ENCODE data around the gene GHR.

DNA sequence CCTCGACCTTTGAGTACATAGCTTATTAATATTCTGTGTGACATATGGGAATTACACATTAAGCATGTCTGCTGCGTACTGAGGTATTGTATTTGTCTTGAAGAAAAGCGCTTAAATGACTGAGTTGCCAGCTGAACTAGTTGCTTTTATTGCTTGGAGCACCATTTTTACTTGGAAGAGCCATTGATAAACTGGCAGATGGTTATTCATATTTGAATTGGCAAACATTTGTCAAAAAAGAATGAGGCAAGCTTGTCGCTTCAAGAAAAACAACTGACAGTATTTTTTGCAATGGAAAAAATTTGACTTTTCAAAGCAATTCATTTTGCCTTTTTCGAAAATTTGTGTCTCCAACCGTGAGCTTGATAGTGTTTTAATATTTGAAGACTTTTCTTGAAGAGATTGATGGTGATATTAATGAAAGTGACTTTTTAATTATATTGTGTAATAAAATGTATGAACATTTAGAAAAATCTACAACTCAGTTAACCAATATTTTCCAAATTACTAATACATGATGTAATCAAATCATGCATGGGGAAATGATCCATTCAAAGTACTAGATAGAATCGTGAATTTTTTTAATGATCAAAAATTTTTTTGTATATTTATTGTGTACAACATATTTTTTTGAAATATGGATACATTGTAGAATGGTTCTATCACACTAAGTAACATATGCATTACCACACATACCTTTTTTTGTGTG is 278.3 kb downstream of the GHR start:
- TF ChIP-seq, protein P1, sequence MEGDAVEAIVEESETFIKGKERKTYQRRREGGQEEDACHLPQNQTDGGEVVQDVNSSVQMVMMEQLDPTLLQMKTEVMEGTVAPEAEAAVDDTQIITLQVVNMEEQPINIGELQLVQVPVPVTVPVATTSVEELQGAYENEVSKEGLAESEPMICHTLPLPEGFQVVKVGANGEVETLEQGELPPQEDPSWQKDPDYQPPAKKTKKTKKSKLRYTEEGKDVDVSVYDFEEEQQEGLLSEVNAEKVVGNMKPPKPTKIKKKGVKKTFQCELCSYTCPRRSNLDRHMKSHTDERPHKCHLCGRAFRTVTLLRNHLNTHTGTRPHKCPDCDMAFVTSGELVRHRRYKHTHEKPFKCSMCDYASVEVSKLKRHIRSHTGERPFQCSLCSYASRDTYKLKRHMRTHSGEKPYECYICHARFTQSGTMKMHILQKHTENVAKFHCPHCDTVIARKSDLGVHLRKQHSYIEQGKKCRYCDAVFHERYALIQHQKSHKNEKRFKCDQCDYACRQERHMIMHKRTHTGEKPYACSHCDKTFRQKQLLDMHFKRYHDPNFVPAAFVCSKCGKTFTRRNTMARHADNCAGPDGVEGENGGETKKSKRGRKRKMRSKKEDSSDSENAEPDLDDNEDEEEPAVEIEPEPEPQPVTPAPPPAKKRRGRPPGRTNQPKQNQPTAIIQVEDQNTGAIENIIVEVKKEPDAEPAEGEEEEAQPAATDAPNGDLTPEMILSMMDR (IDR thresholded peaks at IDR 0.05): no peak
- no peak for TF ChIP-seq POLR2A (IDR thresholded peaks at IDR 0.05)
